HG02970 (cell line): Measurements from ENCODE around the gene NUP107.
"Not testable (repeated sequence)": the region's sequence is repeated elsewhere in the genome, so short reads cannot be mapped to it uniquely, and the experiment has no call there.

Experiments used
- ATAC-seq: cut with Tn5 transposase; IDR thresholded peaks from one replicate; pipeline ENCODE4 v1.9.1; 2021; ENCODE audit warnings: mild to moderate bottlenecking, moderate library complexity, moderate number of reproducible peaks; ENCODE audit not compliant: unreplicated experiment, low FRiP score

NUP107 gene

DNA sequence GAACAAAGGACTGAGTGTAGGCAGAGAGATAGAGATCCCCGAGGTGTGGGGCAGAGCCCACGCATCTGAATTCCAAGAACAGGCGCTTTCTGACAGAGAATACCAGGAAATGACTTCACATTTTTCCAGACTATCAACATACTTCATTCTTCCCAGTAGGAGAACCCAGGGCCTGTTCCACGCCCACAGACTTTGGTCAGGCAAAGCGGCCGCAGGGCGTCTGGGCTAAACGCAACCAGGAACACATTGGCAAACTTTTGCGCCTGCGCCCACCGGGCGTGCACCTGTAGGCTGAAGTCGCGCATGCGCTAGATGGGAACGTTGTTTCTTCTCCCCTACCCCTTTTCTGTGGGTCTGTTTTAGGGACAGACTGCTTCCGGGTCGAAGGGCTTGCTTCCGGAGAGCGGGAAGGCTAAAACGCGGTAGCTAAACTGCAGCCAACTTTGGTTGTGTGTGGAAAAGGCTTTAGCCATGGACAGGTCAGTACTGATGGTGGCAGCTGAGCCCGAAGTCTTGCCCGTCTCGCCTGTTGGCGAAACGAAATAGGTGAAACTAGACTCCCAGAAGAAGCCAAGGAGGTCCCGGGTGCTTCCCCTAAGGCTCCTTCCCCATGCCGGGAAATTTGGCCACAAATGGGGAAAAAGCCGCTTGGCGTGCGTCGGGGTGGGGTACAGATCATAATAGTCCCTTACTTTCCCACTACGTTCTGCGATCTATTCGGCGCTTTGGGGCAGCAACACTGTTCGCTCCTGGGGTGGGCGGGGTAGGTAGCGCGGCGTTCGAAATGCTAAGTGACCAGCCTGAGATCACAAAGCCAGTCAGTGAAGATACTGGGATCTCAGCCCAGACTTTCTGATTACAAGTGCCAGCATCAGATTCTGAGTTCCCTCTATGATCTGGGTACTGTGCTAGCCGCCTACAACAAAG lies at the start of gene NUP107:
Gene NUP107 (plus strand): TSS at position 384 of the 927 bp plus-strand sequence. CDS start 88 bp downstream, at position 472.
- peak; percentile 96 for ATAC-seq

- not testable (repeated sequence) for ATAC-seq
These were observed 49.3 kb upstream of the NUP107 start for GRCh38 chr12:68637439-68637838.

- ATAC-seq = no peak
These were observed 48.6 kb upstream of the NUP107 start for GRCh38 chr12:68638171-68638570.

GRCh38 chr12:68638721-68639395 lies 47.9 kb upstream of the NUP107 start:
- no peak for ATAC-seq

DNA sequence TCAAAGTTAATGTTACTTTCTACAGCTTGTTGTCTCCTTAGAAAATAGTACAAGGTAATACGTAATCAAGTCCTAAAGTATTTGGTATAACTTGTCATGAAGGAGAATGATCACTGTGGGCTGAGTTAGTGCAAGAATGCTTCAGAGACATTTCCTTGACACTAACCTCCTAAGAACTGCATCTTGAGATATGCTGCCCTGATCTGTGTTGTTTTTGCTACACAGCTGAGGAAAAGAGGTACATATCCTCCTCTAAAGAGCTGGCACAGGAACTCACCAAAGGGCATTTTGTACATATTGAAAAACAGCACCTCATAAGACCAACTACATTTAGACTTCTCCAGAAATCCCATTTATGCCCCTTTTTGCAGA lies 47.4 kb upstream of the NUP107 start:
- ATAC-seq = no peak

DNA sequence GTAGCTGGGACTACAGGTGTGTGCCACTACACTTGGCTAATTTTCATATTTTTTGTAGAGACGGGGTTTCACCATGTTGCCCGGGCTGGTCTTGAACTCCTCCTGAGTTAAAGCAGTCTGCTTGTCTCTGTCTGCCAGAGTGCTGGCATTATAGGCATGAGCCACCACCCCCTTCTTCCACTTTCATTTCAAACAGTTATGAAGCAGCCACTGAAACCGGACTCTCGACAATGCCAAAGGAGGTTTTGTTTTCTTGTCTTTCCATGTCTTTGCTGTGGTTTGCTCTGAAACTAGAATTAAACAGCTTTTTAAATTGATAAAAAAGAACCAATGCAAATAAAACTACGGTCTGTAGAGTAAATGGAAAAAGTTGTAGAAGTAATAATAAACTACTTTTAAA lies 45.6 kb upstream of the NUP107 start:
- ATAC-seq = peak; percentile 79

GRCh38 chr12:68646484-68646883 lies 40.3 kb upstream of the NUP107 start:
- ATAC-seq = no peak

- ATAC-seq = no peak
These were observed 39.3 kb upstream of the NUP107 start for GRCh38 chr12:68647507-68647906.

DNA sequence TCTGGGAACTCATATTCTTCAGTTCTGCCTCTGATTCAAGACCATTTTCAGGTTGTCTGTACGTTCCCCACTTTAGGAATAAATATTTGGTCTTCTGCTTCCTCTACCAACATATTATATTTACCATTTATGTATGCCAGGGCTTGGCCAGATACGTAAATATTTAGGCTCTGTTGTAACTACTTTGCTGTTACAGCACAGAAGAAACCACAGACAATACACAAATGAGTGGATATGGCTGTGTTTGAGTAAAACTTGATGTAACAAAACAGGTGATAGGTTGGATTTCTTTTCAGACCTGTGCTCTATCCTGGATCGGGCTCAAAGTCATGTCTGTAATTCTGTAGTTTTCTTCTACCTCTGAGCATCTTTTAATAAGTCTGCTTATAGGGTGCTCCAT lies 38.6 kb upstream of the NUP107 start:
- ATAC-seq = no peak

GRCh38 chr12:68665016-68665569 lies 21.7 kb upstream of the NUP107 start:
- ATAC-seq = no peak

DNA sequence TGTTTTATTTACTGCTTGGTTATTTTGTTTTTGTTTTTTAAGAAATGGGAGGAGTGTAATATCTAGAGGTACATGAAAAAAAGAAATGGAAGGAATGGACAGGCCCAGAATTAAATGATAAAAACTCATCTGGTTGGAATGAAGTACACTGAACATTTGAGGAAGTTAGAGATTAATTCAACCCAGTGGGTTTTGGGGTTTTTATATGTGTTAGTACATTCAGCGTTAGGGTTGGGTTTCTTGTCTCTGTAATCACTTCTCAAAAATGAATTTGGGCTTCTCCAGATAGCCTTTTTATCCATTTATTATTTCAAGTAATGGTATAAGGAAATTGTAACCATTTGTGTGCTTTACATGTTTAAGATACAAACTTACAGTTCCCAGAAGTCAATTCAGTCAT lies 19.5 kb upstream of the NUP107 start:
- no peak for ATAC-seq

DNA sequence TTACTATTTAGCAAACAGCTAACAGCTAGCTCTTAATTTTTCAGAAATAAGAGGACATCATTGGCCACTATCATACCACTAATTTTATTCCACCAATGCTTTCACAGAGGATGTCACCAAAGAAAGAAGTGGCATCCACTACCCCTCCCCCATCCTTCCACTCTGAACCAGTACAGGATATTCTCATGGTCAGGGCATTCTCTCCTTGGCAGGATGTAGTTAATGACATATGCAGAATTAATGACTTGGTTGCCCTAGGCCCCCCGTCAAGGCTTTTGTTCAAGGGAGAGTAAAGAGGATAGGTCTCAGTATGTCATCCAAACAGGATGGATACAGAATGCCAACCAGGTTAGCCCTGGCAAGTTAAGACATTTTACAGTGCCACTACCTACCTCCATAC lies 18.9 kb upstream of the NUP107 start:
- ATAC-seq = no peak

- no peak for ATAC-seq
These were observed 15.6 kb upstream of the NUP107 start for GRCh38 chr12:68671179-68671578.

DNA sequence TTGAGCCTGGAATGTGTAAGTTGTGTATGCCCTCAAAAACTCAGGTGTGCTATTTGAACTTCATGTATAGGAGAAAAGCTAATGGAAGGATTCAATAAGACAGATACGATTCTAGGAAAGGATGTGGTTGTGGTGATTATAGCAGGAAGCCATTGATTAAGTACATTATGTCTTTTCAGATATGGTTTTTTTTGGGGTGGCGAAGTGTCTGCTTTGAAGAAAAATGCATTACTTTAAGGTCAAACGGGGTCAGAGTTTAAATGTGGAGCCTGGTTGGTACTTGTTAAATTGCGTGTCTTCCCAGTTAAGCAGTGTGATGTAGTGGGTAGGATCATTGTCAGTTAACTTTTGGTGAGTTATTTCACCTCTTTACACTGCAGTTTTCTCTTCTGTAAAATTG lies 13.0 kb upstream of the NUP107 start:
- ATAC-seq = no peak

GRCh38 chr12:68674376-68674775 lies 12.4 kb upstream of the NUP107 start:
- ATAC-seq = no peak

DNA sequence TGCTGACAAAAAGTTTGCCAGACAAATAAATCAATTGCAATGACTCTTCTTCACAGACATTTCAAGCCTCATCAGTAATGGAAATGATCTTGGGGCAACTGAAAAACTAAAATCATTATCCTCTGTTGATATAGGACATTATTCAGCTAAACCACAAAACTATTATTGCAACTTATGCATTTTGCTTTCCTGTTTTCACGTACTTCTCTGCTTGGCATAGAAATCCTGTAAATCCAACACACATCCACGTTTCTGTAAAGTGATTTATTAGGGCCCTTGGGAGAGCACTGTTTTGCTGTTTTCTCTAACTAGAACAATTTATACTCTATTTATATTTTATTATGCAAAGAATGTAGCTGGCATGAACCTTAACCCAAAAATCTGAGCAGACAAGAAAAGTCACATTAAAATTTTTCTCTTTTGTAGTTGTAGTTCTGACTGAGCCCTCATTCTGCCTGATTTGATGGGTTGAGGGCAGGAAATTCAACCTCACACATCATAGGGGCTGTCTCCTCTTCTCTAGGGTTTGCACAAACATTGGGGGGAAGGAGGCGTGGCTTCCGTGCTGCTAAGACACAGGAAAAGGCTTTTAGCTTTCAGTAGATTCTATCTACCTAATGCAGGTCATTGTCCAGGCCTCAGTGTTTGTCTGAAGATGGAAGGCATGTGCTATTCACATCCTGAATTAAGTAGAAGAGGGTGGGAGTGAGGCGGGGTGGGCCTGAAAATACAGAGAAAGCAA lies 11.5 kb upstream of the NUP107 start:
- ATAC-seq = no peak

GRCh38 chr12:68676854-68677253 lies 9.9 kb upstream of the NUP107 start:
- ATAC-seq = not testable (repeated sequence)

DNA sequence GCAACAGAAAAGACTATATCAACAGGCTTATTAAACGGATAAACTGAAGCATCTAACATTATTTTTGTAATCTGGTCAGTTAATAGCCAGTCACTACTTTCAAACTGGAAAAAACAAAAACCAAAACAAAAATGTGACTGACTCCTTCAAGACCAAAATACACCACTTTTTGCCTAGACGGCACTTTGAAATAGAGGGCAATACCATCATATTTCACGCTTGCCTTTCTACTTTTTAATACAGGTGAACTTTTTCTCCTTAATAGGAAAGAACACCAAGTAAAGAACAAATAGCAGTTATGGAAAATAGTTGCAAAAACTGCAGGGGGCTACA lies 550 bp upstream of the NUP107 start:
- ATAC-seq = no peak

DNA sequence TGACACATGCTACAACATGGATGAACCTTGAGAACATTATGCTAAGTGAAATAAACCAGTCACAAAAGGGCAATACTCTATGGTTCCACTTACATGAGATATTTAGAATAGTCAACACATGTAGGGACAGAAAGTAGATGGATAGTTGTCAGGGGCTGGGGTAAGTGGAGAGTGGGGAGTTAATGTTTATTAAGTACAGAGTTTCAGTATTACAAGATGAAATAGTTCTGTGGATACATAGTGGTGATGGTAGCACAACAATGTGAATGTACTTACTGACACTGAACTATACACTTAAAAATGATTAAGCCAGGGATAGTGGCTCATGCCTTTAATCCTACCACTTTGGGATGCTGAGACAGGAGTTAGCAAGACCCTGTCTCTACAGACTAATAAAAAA lies 8.7 kb downstream of the NUP107 start:
- ATAC-seq = no peak

DNA sequence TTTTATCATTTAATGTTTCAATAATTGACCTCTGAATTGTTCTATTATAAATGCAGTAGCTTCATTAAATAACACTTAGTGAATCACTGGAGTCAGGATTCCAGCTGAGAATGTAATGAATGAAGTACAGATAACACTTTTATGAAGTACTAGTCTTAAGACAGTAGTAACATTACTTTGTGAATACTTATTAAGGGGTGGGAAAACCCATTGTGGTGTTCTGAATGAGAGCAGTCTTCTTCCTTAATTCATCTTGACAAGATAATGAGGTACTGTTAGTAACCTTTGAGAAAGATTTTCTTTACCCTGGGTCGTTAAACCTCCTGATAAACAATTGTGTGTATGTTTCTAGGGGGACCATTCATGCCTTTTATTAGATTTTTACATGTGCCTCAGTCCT lies 12.7 kb downstream of the NUP107 start:
- no peak for ATAC-seq

DNA sequence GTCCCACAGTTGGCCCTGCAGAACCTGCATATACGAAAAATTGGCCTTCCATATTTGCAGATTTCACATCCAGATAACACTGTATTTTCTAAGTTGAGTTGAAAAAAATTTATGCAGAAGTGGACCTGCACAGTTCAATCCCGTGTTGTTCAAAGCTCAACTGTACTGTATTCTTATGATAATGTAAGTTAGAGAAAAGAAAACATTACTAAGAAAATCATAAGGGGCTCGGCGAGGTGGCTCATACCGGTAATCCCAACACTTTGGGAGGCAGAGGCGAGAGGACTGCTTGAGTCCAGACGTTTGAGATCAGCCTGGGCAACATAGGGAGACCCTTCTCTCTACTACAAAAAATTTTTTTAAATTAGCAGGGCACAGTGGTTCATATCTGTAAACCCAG lies 41.0 kb downstream of the NUP107 start:
- ATAC-seq = no peak
